ENCODE data around the gene SNCAIP.

The SNCAIP gene

GRCh38 chr5:122401976-122402725 lies 90.1 kb downstream of the SNCAIP start:
- peak; percentile 50 for DNase-seq

DNA sequence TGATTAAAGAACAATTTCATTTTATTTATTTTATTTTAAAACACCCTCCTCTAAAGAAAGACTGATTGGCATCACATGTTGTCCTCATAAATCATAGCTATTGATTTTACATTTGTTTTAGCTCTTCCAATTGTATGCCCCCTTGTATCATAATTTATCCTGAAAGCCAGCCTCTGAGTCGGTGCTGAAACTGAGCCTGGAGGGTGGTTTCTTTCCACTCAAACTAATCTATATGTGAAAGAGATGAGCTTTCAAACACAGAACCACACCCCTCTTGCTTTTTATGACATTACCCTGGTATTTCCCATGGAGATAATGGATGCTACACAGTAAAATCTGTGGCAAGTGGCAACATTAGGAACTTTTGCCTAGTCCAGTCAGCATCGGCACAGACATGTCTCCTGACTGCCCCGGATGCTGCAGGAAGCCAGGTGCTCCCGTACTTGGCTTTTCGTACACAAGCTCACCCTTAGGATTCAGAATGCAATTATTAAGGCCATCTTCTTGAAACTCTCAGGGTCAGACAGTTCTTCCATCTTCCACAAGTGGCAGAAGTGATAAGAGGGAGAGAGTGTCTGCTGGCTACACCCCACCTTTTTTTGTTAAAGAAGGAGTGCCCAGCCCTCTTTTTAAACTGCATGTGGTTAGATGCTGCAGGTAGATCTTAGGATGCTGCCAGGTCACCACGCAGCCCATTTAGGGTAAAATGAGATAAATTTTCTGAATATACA lies 91.1 kb downstream of the SNCAIP start:
- no peak for DNase-seq

GRCh38 chr5:122404018-122404417 lies 92.0 kb downstream of the SNCAIP start:
- DNase-seq = peak; percentile 27

GRCh38 chr5:122404653-122405362 lies 92.8 kb downstream of the SNCAIP start:
- DNase-seq = no peak

- DNase-seq = no peak
Observed at GRCh38 chr5:122405751-122406150, 93.7 kb downstream of the SNCAIP start.

- DNase-seq = no peak
Observed at GRCh38 chr5:122406181-122406580, 94.1 kb downstream of the SNCAIP start.

DNA sequence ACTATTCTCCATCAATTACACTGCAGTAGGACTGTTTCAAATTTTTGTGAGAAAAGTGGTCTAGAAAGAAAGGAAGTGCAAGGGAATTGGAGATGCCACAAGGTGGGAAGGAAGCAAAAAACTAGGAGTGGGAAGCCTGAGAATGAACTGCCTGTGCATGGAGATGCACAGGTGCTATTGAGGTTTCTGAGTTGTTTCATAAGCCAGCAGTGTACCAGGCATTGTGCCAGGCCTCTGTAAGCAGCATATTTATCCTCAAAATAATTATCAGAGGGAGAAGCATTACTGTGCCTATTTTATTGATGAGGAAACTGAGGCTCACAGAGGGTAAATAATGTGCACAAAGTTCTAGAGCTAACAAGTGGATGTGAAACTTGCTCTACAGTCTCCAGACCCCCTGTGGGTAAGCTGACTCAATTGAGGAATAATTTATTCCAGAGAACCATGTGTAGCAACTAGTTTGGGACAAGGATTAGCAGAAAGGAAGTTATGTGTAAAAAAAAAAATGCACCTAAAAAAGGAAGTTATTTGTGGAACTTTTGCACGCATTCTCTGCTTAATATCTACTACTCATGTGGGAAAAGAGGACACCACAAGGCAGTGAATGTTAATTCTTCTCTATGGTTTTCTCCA lies 96.7 kb downstream of the SNCAIP start:
- DNase-seq = peak; percentile 5

GRCh38 chr5:122412966-122413365 lies 100.9 kb downstream of the SNCAIP start:
- DNase-seq = no peak

GRCh38 chr5:122413722-122414121 lies 101.7 kb downstream of the SNCAIP start:
- no peak for DNase-seq

DNA sequence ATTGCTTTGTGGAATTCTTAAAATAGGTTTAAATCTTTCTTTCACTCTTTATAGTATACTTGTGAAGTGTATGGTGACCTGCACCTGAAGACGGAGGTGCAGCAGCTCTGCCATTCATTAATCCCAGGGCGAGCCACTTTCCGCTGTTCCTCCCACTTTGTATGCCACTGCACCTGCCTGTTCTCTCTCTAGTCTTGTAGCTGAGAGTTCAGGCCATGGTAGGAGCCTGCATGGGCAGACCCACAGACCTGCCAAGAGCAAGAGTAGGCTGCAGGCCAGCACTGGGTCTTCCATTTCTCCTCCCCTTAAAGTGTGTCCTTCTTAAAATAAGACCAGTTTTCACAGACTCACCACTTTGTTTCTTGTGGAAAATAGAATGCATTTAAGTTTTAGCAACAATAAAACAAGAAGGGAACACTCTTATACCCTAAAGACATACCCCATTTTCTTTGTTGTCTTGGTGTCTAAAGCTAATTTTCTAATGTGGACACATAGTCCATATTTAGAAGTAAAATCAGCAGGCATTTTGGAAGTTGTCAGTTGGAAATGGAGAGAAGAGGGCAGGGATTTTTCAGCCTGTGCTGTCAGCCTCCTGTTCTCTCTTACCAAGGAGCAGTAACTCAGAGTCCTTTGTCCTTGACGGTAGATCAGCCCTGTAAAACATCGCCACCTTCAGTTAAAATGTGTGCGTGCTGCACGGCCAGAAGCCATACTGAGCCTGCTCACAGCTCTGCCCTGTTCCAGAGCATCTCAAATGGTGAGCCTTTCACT lies 103.2 kb downstream of the SNCAIP start:
- peak; percentile 37 for DNase-seq

GRCh38 chr5:122415801-122416120 lies 103.7 kb downstream of the SNCAIP start:
- DNase-seq = no peak

GRCh38 chr5:122419142-122419894 lies 107.3 kb downstream of the SNCAIP start:
- no peak for DNase-seq

DNA sequence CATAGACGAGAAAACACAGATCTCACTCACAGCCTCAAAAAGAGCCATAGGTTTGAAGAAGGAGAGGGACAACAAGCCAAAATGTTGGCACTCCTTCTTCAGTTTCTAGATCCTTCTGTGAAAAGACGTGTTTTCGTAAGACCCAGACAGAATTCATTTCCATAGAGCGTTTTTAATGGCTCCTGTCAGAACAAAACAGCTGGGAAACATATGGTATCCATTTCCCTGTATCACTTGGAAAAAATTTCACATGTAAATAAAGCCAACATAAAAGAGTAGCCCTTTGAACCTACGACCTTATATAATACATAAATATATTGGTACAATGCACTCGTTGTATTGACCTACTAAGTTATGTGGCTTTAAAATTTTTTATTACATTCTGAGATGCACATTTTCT lies 108.1 kb downstream of the SNCAIP start:
- peak; percentile 3 for DNase-seq

GRCh38 chr5:122420537-122421236 lies 108.7 kb downstream of the SNCAIP start:
- no peak for DNase-seq

DNA sequence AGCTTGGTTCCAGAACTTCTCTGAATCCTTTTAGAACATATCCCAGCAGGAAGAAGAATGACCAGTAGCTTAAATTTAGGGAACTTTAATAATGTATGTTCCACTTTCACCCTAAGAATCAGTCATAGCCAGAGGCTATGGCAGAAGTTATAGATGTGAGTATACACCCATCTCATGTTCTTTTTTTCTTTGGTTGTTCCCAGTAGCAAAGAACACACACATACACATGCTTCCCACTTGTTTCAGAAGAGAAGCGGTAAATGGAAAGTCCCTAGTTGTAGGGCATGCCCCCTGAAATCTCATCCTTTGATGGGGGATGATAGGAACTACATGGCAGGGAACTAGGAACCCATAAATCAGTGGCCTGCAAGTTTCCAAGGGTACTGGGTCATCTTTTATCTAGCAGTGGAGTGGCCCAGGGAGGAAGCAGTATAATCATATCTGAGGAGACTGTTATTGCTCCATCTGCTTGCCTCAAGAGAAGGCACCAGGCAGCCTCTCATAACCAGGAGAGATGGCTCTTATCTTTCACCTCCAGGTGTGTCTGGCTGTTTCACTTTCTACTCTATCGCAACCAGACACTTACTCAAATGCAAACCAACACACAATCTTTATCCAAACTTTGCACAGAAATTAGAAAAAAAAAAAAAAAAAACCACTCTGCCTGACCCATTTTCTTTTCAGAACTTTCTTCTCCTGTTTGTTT lies 109.5 kb downstream of the SNCAIP start:
- DNase-seq = no peak

GRCh38 chr5:122423221-122423620 lies 111.2 kb downstream of the SNCAIP start:
- DNase-seq = no peak

GRCh38 chr5:122424132-122424531 lies 112.1 kb downstream of the SNCAIP start:
- DNase-seq = peak; percentile 9

- no peak for DNase-seq
Observed at GRCh38 chr5:122426301-122426700, 114.3 kb downstream of the SNCAIP start.

GRCh38 chr5:122427621-122428020 lies 115.6 kb downstream of the SNCAIP start:
- no peak for DNase-seq

GRCh38 chr5:122429545-122430318 lies 117.7 kb downstream of the SNCAIP start:
- no peak for DNase-seq
